HG02981 (cell line): ENCODE results near the gene TMEM150C.
"Not testable (repeated sequence)": the region's sequence is repeated elsewhere in the genome, so short reads cannot be mapped to it uniquely, and the experiment has no call there.

ENCODE experiments used
- ATAC-seq: cut with Tn5 transposase; IDR thresholded peaks from one replicate; pipeline ENCODE4 v1.9.1; 2021; ENCODE audit warnings: mild to moderate bottlenecking, moderate library complexity; ENCODE audit not compliant: unreplicated experiment

Gene TMEM150C

GRCh38 chr4:82479562-82479961, 82.2 kb downstream of the TMEM150C start:
- no peak for ATAC-seq

DNA sequence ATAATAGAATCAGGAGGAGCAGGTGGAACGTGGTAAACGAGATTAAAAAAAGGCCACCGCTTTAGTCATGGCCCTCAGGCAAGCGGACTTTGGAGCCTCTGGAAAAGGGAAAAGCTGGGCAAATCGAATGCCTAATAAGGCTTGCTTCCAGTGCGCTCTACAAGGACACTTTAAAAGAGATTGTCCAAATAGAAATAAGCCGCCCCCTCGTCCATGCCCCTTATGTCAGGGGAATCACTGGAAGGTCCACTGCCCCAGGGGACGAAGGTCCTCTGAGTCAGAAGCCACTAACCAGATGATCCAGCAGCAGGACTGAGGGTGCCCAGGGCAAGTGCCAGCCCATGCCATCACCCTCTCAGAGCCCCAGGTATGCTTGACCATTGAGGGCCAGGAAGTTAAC, 84.3 kb downstream of the TMEM150C start:
- not testable (repeated sequence) for ATAC-seq

GRCh38 chr4:82475931-82476330, 85.9 kb downstream of the TMEM150C start:
- not testable (repeated sequence) for ATAC-seq

DNA sequence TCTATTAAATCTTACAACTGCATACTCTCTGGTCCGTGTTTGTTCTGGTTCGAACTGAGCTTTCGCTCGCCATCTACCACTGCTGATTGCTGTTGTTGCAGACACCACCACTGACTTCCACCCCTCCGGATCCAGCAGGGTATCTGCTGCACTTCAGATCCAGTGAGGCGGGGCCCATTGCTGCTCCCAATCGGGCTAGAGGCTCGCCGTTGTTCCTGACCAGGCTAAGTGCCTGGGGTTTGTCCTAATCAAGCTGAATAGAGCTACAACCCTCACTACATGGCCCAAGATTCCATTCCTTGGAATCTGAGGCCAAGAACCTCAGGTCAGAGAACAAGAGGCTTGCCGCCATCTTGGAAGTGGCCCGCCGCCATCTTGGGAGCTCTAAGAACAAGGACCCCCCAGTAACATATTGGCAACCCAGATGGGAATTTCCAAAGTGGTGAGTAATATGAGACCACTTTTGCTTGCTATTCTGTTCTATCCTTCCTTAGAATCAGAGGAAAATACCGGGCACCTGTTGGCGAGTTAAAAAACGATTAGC, 88.1 kb downstream of the TMEM150C start:
- no peak for ATAC-seq

DNA sequence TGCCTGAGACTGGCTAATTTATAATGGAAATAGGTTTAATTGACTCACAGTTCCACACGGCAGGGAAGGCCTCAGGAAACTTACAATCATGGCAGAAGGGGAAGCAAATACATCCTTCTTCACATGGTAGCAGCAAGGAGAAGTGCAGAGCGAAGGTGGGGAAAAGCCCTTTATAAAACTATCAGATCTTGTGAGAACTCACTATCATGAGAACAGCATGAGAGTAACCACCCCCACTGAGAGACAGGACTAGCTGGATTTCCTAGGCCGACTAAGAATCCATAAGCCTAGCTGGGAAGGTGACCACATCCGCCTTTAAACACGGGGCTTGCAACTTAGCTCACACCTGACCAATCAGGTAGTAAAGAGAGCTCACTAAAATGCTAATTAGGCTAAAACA, 88.7 kb downstream of the TMEM150C start:
- not testable (repeated sequence) for ATAC-seq

DNA sequence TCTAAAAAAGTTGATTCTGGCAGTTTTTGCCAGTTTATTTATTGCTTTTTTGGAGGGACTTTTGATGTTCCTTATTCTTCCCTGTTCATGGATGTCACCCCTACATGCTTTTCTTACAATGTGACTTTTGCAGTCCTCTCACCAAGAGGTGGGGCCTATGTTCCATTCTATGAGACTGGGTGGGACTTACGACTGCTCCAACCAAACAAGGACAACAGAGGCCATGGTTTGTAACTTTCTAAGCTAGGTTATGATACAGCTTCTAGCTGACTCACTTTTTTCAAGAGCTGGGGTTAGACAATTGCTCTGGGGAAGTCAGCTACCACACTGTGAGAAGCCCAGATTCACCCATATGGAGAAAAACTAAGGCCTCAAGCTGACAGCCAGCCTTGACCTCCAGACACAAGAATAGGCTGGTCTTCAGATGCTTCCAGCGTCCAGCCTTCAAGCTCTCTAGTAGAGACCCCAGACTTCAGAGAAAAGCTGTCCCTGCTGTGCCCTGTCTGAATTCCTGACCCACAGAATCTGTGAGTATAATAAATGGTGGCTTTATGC, 91.9 kb downstream of the TMEM150C start:
- no peak for ATAC-seq

DNA sequence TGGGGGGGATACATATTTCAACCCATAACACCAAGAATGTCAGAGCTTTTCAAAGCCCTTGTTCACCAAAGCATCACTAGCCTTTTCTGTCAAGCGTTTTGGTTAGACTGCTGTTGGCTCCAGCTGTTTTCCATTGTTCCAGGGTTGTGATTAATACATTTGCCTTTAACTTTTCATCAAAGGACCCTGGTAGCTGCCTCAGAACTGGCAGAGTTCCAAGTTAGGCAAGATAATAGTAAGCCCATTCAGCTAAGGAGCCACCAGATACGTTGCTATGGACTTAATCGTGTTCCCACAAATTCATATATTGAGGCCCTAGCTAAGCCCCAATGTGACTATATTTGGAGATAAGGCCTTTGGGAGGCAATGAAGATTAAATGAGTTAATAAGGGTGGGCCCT, 94.3 kb downstream of the TMEM150C start:
- no peak for ATAC-seq

DNA sequence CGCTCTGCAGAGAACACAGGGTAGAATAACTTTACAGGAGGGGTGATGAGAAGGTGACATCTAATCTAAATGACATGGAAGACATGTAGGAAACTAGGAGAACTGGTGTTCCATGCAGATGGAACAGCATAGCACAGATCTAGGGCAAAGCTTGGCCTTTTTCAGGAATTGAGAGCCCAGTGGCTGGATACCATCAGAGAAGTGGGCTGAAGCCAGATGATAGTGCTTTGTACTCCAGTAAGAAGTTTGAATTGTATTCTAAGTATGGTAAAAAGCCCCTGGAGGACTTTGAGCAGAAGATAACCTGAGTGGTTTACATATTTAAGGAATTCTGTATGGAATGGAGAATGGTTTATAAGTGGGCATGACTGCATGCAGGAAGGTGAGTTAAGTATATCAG, 98.6 kb downstream of the TMEM150C start:
- ATAC-seq: no peak

DNA sequence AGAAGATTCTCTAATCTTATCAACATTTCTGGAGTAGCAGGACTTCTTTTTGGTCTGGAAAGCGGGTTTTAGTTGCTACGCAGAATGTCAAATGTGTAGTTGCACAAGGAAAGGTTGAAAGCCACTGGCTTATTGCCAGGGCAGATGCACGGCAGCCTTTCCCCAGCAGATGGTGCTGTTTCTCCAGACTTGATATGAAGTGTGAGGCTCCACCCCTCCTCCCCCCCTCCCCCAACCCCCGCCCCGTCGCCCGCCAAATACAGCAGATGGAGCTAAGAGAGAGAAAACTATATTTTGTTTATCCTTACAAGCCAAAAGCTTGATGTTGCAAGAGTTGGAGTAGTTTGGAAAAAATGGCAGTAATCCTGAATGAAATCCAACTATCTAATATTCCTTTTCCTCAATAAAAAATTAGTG, 99.4 kb downstream of the TMEM150C start:
- ATAC-seq: peak; percentile 79

- no peak for ATAC-seq
These were observed 100.1 kb downstream of the TMEM150C start for GRCh38 chr4:82461710-82462109.

- ATAC-seq: no peak
These were observed 103.1 kb downstream of the TMEM150C start for GRCh38 chr4:82458729-82459128.

GRCh38 chr4:82457266-82457665, 104.5 kb downstream of the TMEM150C start:
- ATAC-seq: no peak

DNA sequence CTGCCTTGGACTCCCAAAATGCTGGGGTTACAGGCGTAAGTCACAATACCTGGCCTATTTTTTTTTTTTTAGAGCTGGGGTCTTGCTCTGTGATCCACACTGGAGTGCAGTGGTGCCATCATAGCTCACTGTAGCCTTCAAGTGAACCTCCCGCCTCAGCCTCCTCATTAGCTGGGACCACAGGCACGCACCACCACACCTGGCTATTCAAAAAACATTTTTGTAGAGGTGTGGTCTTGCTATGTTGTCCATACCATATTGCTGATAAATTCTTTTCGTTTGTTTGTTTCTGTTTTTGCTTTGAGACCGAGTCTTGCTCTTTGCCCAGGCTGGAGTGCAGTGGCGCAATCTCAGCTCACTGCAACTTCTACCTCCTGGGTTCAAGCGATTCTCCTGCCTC, 109.8 kb downstream of the TMEM150C start:
- ATAC-seq: no peak

- no peak for ATAC-seq
These were observed 110.6 kb downstream of the TMEM150C start for GRCh38 chr4:82450966-82451755.

DNA sequence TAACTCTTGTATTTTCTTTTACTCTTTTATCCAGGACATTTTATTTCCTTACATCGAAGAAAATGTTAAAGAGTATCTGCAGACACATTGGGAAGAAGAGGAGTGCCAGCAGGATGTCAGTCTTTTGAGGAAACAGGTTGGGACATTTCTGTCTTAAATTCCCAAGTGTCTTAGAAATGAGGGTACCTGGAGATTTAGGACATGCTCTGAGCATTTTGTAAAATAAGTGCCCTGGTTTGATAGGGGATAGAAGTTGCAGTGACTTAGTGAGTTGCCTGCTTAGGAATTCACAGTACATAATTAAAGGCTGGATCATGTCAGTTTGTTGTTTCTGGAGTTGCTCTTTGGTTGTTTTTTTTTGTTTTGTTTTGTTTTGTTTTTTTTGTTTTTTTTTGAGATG, 113.9 kb downstream of the TMEM150C start:
- ATAC-seq: no peak

GRCh38 chr4:82439088-82439487, 122.7 kb downstream of the TMEM150C start:
- ATAC-seq: no peak

DNA sequence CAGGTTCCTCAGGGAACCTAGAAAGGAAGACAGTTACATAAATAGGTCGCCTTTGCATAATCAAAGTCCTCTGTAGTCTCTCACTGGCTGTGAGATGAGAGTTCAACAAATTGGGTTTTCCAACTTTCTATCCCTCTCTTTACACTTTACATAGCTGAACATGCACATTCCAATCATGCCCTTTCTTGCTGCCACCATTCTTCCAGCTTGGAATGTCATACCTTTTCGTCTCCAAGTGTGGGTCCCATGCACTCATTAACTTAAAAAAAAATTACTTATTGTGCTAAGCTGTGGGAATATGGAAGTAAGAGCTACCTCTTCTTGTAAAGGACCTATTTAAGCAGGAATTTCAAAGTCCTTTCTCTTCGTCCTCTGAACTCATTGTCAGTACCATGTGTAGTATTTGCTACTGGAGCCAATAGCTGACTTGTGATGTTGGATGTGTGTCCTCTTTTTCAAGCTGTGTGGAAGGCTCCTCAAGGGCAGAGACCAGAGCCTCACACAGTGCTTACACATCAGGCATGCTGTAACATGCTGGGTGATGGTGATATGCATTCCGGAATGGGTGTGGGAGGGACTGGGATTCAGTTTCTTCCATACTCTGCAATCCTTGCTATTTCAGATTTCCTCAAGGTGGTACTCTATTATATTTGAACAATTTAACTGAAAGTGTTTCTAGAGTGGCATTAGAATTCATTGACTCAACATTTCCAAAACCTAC, 124.3 kb downstream of the TMEM150C start:
- no peak for ATAC-seq

DNA sequence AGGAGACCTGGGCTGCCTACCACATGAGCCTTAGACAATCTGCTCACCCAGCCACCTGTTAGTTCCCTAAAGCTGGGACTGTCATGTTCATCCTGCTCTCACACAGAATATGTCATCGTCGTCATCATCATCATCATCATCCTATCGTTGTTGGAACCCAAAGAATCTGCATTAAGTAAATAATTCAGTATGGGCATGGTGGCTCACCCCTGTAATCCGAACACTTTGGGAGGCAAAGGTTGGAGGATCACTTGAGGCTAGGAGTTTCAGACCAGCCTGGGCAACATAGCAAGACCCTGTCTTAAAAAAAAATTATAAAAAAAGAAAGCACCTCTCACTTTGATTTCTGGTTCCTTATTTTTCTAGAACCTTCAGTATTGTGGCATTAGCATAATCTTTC, 125.0 kb downstream of the TMEM150C start:
- no peak for ATAC-seq

DNA sequence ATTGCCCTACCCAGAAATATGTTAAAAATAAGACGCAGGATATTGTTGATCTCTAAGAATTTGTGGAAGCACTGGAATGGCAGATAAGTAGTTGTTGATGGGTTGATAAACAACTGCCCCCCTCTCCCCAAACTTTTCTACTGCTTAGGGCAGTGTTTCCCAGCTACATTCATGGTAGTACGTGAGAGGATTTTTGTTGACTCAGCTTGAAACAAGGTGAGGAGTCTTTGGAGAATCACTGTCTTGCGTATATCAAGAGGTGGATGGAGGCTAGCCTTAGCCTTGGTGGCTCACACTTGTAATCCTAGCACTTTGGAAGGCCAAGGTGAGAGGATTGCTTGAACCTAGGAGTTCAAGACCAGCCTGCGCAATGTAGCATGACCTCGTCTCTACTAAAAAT, 125.7 kb downstream of the TMEM150C start:
- no peak for ATAC-seq

DNA sequence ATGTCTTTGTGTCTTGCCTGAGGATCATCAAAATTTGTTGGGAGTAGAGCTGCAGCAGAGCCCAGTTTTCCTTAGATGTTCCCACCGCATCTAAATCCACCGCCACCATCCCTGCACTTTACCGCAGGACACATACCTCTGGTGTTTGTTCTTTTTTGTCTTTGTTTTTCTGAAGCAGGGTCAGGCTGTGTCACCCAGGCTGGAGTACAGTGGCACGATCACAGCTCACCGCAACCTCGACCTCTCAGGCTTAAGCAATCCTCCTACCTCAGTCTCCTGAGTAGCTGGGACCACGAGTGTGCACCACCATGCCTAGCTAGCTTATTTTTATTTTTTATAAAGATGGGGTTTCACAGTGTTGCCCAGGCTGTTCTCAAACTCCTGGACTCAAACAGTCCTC, 126.8 kb downstream of the TMEM150C start:
- ATAC-seq: no peak

DNA sequence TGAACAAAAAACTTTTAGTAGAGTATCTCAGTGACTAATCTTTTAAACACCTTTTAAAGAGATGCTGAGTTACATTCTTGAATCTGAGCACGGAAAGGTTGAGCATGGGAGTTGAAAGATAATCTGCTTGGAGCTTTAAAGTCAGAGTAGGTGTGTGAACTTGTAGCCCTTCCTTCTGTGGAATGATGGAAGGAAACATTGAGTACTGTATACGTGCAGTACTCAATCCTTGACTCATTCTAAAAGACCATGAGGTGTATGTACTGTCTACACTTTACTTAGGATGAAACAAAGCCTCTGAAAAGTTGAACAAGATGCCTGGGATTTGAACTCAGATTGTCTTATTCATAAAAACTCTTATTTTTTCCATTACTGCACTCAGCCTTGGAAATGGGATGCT, 128.0 kb downstream of the TMEM150C start:
- ATAC-seq: no peak
